Measurements from ENCODE around the gene MEGF6. TPM values are rescaled to one million over a fixed set of nuclear protein-coding genes. Genes with fewer than 3 reads are reported as not detected.

MEGF6 gene
- total RNA-seq, 1 donor from 2014 or later = 10.9 TPM

GRCh38 chr1:3514404-3514803, 96.9 kb downstream of the MEGF6 start:
- CTCF ChIA-PET = no interaction called here
- TF ChIP-seq CTCF (IDR thresholded peaks at IDR 0.05) = no peak
- H3K4me1 Mint-ChIP-seq = no peaks in the 10 kb centered on the region
- POLR2A ChIA-PET = no interaction called here
- H3K9me3 Mint-ChIP-seq = no peaks in the 10 kb centered on the region
- no peaks in the 10 kb centered on the region for H3K27me3 Mint-ChIP-seq
- no peak overlapping the region for H3K27ac Mint-ChIP-seq
- DNase-seq (no peak), ATAC-seq (ENCODE audit: low read depth) (no peak)
- H3K4me3 Mint-ChIP-seq = no peak overlapping the region
- peaks cover 7% of the 10 kb centered on the region for H3K36me3 Mint-ChIP-seq (ENCODE audit: low read depth)
- intact Hi-C loops (cut with micrococcal nuclease) = no loop called here

DNA sequence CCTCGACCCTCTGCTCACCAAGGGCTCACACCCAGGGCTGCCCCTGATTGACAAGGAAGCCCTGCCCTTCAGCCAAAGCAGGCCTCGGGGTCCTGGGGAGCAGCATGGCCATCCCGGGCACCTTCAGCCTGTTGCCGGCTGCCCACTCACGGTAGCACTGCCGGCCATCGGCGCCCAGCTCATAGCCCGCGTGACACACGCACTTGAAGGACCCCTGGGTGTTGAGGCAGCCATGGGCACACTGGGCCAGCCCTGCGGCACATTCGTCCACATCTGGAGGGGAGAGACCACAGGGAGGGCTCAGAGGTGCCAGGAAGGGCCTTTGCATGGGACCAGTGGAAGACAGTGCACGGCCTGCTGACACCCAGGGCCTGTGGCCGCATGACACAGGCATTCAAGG, 99.5 kb downstream of the MEGF6 start:
- ChIA-PET CTCF (no interaction called here), POLR2A (no interaction called here)
- ATAC-seq (ENCODE audit: low read depth) (no peak), DNase-seq (no peak)
- Mint-ChIP-seq H3K4me1 (no peaks in the 10 kb centered on the region), H3K27ac (no peak overlapping the region), H3K9me3 (no peaks in the 10 kb centered on the region), H3K36me3 (ENCODE audit: low read depth) (peaks cover 8% of the 10 kb centered on the region), H3K4me3 (no peak overlapping the region), H3K27me3 (no peaks in the 10 kb centered on the region)
- TF ChIP-seq CTCF (IDR thresholded peaks at IDR 0.05) = no peak
- intact Hi-C loops (cut with micrococcal nuclease) = no loop called here

DNA sequence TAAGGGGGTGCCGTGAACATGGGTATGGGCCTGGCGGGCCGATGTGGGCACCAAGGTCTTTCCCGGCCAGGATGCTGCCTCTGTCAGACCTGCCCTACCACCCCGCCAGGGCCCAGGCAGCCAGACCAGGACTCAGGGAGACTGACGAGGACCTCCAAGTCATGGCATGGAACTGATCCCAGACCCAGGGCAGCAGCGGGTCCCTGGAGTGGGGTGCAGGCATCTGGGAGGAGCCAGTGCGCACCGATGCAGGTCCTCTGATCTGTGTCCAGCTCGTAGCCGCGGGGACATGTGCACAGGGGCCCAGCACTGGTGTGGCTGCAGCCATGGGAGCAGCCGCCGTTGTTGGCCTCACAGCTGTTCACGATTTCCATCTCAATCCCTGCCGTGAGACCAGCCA, 100.0 kb downstream of the MEGF6 start:
- CTCF ChIA-PET = no interaction called here
- POLR2A ChIA-PET = no interaction called here
- H3K36me3 Mint-ChIP-seq (ENCODE audit: low read depth) = peaks cover 13% of the 10 kb centered on the region
- ATAC-seq (ENCODE audit: low read depth) (no peak), DNase-seq (no peak)
- no peaks in the 10 kb centered on the region for H3K27me3 Mint-ChIP-seq
- intact Hi-C loops (cut with micrococcal nuclease) = no loop called here
- H3K4me1 Mint-ChIP-seq = no peaks in the 10 kb centered on the region
- TF ChIP-seq CTCF (IDR thresholded peaks at IDR 0.05) = no peak
- H3K9me3 Mint-ChIP-seq = no peaks in the 10 kb centered on the region
- no peak overlapping the region for H3K27ac Mint-ChIP-seq
- H3K4me3 Mint-ChIP-seq = no peak overlapping the region

GRCh38 chr1:3510956-3511250, 100.4 kb downstream of the MEGF6 start:
- no peak for TF ChIP-seq CTCF (IDR thresholded peaks at IDR 0.05)
- intact Hi-C loops (cut with micrococcal nuclease) = no loop called here
- Mint-ChIP-seq H3K4me1 (no peaks in the 10 kb centered on the region), H3K27me3 (no peaks in the 10 kb centered on the region), H3K36me3 (ENCODE audit: low read depth) (peaks cover 13% of the 10 kb centered on the region), H3K4me3 (no peak overlapping the region), H3K9me3 (no peaks in the 10 kb centered on the region), H3K27ac (no peak overlapping the region)
- ChIA-PET CTCF (no interaction called here), POLR2A (no interaction called here)
- ATAC-seq (ENCODE audit: low read depth) = no peak
- no peak for DNase-seq

DNA sequence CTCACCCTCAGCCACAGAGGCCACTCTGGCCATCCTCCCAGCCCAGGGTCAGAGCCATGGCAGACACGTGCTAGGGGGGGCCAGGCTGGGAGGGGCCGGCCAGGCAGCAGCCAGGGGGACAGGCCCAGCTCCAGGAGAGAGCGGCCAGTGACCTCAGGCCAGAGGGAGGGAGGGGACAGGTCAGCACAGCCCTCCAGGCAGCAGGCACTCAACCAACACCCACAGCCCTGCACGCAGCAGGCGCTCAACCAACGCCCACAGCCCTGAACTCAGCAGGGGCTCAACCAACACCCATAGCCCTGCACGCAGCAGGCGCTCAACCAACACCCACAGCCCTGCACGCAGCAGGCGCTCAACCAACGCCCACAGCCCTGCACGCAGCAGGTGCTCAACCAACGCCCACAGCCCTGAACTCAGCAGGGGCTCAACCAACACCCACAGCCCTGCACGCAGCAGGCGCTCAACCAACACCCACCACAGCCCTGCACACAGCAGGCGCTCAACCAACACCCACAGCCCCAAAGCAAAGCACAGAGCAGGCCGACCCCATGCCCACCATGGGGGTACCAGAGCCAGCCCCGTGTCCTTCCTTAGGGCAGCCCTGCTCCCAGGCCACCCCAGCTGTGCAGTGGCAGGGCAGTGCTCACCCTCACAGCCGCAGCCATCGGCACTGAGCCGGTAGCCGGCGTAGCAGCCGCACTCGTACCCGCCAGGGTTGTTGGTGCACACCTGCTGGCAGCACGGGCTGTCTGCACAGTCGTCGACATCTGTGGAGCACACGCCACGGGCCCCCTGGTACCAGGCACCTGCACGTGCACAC, 101.0 kb downstream of the MEGF6 start:
- no peaks in the 10 kb centered on the region for H3K4me1 Mint-ChIP-seq
- no peak for DNase-seq
- intact Hi-C loops (cut with micrococcal nuclease) = no loop called here
- H3K9me3 Mint-ChIP-seq = no peaks in the 10 kb centered on the region
- ATAC-seq (ENCODE audit: low read depth) = no peak
- H3K36me3 Mint-ChIP-seq (ENCODE audit: low read depth) = peaks cover 13% of the 10 kb centered on the region
- H3K4me3 Mint-ChIP-seq = no peak overlapping the region
- TF ChIP-seq CTCF (IDR thresholded peaks at IDR 0.05) = no peak
- POLR2A ChIA-PET = no interaction called here
- no peak overlapping the region for H3K27ac Mint-ChIP-seq
- H3K27me3 Mint-ChIP-seq = no peaks in the 10 kb centered on the region
- CTCF ChIA-PET = no interaction called here

All from activated B cell treated with CpG ODN at 0.5 μM for 24 hours (primary cell).